ENCODE results near the gene GPR137. TPM values are rescaled to one million over a fixed set of nuclear protein-coding genes. Genes with fewer than 3 reads are reported as not detected.

The GPR137 gene
- total RNA-seq, 1 experiment from 2014 or later, result 26.8 TPM

DNA sequence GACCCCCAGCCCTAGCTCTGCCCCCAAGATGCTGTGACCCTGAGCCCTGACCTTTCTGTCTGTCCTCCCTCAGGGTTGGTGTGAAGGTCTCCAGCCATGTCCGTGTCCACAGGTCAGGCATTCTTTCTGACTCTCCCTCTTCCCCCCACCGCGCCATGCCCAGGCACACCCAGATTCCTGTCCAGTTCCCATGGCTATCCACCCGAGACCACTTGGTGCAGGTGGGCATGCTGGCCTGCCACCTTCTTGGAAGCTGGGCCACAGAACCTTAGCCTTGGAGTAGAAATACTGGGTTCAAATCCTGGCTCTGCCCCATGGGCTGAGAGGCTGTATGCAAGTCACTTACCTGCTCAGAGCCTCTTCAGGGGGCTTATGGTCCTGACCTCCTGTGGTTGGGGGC lies 36.6 kb upstream of the GPR137 start:
- no peak for DNase-seq (ENCODE audit: low read depth)

DNA sequence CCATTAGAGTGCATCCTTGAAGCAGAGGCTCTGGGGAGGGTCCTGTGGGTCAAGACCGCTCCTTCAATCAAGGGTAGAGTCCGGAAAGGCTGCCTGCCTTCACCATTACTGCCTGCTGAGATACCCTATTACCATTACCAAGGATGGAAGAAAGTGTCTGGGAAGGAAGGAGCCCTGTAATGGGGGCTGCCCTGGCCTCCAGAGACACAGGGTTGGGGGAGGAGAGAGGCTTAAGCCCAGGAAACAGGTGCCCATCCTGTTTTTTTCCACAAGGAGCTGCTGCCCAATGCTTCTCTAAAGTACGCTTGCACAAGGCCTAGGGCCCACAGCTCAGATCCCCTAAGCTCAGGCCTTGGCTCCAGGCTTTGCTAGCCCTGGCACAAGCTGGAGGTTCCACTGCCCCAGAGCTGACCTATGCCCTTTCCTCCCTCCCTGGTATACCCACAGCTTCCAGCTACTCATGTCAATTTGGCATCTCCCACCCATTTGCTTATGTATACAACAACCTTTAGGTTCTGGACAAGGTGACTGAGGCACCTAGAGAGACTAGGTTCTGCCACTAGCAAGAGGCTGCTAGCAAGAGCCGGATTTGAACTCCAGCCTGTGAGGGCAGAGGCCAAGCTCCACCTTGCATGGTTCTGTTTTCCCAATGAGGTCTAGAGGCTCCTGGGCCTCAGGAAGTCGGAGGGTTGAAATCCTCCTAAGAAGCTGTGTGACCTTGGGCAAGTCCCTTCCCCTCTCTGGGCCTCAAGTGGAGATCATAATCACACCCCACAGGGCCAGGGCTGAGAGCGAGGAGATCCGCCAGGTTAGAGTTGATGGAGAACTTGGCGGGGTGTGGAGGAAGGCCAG lies 35.9 kb upstream of the GPR137 start:
- DNase-seq (ENCODE audit: low read depth), result no peak

DNA sequence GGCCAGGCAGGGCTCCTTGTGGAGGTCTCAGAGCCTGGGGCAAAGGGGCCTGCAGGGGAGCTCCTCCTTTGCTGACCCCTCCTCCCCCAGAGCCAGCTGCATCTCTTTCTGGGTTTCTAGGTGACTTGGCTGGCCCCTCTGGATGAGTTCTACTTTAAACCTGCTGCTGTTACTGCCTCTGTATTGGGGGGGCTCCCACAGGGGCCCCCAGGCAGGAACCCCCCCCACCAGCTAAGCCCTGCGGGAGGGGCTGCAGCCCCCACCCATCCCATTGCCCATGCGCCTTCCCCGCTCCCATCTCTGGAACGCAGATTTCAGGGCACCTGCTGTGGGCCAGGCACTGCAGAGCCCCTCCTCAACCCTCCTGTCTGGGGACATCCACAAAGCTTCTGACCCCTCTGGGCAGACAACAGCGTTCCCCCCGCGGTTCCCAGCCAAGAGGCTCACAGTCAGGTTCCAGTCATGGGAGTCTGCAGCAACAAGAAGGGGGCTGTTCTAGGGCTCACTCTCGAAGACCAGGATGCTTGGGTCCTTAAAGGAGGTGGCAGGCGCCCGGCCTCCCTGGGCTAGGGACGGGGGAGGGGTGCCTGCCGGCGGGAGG lies 35.1 kb upstream of the GPR137 start:
- no peak for DNase-seq (ENCODE audit: low read depth)

DNA sequence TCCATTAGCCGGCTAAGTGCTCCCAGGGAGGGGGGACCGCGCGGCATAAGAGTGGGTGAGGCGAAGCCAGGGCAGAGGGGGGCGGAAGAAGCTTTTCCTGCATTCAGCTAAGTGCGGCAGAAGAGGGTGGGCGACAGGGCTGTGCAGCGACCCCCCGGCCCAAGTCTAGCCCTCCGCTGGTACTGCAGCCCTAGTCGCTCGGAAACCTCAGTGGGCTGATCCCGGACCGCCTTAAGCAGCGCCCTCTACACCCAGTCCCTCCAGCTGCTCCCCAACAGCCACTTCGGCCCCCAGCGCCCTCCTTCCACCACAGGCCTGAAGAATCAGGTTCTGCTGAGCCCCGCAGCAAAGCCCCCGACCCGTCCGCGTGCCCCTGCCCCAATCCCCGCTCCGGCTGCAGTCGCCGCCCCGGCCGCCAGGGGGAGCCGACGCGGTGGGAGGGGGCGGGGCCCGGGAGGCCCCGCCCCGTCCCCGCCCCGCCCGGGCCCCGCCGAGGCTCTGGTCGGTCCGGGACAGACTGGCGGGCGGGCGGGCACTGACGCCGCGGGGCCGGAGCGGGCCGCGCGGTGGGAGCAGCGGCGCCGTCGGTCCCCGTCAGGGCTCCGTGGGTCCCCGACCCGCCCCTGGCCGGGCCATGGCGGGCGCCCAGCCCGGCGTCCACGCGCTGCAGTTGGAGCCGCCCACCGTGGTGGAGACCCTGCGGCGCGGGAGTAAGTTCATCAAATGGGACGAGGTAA lies 34.5 kb upstream of the GPR137 start, which contains the start of gene PLCB3:
Gene PLCB3, plus strand, starts transcription at position 515 of the 737 bp plus-strand sequence. Its CDS starts 120 bp downstream, at position 635.
- peak; percentile 50 for DNase-seq (ENCODE audit: low read depth)

DNA sequence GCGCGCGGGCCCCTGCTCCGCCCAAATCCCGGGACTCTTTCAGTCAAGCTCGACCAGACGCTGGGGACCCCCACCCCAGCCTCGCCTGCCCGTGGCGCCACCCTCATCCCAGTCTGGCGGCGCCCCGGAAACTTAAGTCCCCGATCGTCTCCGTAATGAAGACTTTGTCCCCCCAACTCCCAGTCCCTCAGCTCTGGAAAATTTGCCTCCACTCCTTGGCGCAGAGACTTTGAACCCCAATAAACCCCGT lies 34.0 kb upstream of the GPR137 start:
- no peak for DNase-seq (ENCODE audit: low read depth)

DNA sequence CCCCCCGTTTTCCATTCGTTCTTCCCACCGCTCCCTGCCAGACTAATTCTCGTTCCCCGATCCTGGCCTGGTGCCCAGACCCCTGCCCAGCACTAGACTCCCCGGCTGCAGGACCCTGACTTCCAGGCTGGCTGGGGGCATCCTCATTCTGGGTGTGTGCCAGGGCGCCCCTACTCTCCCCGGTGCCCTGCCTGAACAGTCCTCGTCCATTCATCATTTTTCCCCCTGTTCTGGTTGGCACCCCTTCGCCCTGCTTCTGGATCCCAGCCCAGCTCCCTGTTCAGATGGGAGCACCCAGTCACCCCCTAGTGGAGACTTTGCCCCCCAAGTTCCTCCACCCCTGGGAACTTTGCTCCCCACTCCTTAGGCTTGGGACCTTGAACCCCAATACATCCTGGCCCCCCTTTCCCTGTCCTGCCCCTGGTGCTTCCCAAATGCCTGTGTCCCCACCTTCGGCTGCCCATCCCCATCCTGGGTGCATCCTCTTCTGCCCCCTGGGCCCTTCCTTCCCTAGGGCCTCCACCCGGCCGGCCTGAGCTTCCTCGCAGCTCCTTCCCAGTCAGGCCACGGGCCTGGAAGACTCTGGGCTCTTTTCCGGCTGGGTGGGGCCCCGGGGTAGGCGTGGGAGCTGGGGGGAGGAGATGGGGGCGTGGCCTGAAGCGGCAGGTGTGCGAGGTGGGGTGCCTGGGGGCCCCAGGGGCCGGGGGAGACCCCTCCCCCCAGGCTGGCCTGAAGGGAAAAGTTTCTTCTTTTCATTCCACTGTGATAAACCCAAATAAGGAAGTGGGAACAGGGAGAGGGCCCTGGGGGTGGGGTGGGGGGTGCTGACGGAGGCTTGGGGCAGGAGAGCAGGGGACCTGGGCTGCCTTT lies 33.4 kb upstream of the GPR137 start:
- peak; percentile 50 for DNase-seq (ENCODE audit: low read depth)

DNA sequence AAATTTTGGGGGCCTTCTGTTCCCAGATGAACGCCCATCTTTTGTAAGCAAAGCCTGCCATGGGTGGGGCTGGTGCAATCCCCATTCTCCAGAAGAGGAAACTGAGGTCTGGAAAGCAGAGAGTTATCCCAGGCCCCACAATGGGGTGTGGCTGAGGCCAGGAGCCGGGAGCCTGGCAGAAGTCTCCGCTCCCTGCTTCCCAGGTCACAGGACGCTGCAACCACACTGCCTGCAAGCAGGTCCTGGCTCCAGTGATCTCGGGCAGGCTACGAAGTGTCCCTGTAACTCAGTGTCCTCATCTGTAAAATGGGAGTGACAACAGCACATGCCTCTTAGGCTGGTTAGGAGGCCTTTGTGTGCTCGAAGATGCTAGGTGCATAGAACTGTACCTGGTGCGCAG lies 32.6 kb upstream of the GPR137 start:
- DNase-seq (ENCODE audit: low read depth), result no peak

DNA sequence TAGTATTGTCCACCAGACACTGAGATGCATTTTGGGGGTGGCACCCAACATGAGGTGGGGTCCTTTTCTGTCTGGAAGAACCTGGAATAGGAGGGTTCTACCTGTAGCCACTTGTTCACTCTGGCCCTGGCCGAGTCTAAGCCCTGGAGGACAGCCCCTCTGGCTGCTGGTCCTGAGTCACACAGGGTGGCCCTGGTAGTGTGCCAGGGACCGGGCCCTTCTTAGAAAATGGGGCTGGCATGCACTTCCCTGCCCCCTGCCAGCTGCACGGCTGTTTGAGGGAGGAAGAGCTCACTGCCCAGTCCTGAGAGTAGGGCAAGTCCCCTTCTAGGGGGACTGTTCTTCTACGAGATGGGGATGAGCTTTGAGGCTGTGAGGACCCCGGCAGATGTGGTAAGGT lies 32.2 kb upstream of the GPR137 start:
- no peak for DNase-seq (ENCODE audit: low read depth)

DNA sequence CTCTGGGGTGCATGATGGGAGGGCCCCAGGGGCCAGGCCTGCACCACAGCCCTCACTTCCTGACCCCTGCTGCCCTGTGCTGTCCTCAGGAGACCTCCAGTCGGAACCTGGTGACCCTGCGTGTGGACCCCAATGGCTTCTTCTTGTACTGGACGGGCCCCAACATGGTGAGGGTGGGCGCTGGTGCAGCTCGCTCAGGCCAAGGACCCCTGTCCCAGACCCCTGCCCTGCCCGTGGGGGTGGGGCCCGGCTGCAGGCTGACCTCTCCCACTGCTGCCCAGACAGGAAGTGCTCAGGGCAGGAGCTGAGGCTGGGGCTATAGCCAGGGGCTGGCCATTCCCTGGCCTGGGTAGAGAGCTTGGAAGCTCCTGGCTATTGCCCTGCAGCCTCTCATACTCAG lies 31.3 kb upstream of the GPR137 start:
- no peak for DNase-seq (ENCODE audit: low read depth)

DNA sequence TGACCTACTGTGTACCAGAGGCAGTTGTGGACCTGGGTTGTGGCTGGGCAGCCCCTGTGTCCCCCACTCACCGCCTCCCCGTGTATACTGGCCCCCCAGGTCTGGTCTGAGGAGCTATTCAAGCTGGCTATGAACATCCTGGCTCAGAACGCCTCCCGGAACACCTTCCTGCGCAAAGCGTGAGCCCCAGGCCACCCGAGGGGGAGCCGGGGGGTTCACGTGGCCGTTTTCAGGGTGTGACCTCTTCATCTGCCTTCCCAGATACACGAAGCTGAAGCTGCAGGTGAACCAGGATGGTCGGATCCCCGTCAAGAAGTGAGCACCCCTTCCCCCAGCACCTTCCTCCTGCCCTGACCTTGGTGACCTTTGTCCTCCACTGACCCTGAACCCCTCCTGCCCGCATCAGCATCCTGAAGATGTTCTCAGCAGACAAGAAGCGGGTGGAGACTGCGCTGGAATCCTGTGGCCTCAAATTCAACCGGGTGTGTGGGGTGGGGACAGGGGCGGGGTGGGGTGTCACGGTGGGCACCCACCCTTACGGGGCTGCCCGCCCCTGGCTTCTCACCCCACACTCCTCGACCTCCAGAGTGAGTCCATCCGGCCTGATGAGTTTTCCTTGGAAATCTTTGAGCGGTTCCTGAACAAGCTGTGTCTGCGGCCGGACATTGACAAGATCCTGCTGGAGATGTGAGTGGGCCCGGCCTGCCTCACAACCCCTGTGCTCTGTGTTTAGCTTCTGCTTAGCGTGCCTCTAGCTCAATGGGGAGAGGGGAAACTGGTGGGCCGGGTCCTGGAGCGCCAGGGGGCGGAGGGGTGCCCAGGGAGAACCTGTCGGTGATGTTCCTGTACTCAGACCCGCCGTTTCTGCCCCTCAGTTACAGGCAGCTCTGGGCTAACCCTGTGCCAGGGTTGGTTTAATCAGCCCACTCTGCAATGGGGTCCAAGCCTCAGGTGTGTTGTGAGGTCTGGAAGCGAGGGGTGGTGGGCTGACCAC lies 30.2 kb upstream of the GPR137 start:
- DNase-seq (ENCODE audit: low read depth), result no peak

DNA sequence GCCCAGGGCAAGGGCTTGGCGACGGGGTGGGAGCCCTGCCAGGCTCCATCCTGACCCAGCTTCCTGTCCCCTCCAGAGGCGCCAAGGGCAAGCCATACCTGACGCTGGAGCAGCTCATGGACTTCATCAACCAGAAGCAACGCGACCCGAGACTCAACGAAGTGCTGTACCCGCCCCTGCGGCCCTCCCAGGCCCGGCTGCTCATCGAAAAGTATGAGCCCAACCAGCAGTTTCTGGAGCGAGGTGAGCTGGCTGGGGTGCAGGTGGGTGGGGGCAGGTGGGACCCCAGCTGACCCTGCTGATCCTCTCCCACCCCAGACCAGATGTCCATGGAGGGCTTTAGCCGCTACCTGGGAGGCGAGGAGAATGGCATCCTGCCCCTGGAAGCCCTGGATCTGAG lies 29.3 kb upstream of the GPR137 start:
- DNase-seq (ENCODE audit: low read depth), result no peak

DNA sequence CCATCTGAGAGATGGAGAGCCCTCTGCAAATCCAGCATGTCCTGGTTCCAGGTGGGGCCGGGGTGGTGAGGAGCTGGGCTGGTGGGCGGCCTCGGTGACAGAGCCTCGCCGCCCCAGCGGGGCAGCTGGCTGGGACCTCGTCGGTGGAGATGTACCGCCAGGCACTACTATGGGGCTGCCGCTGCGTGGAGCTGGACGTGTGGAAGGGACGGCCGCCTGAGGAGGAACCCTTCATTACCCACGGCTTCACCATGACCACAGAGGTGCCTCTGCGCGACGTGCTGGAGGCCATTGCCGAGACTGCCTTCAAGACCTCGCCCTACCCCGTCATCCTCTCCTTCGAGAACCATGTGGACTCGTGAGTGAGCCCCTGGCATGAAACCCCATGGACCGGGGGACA lies 27.3 kb upstream of the GPR137 start:
- DNase-seq (ENCODE audit: low read depth), result no peak

DNA sequence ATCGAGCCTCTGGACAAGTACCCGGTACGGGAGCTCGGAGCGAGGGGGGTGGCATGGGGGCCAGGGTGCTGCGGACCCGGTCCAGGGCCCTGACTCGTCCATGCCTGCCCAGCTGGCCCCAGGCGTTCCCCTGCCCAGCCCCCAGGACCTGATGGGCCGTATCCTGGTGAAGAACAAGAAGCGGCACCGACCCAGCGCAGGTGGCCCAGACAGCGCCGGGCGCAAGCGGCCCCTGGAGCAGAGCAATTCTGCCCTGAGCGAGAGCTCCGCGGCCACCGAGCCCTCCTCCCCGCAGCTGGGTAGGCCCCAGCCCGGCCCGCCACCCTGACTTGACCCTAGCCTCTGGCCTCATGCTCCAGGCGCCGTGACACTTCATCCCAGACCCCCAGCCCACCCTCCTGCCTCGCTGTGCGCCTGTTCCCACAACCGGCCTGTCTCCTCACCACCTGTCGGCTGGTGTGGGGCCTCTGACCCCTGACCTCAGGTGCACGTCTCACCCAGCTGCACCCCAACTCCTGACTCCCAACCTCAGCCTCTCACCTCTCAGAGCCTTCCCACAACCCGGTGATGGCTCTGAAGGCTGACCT lies 26.6 kb upstream of the GPR137 start:
- no peak for DNase-seq (ENCODE audit: low read depth)

DNA sequence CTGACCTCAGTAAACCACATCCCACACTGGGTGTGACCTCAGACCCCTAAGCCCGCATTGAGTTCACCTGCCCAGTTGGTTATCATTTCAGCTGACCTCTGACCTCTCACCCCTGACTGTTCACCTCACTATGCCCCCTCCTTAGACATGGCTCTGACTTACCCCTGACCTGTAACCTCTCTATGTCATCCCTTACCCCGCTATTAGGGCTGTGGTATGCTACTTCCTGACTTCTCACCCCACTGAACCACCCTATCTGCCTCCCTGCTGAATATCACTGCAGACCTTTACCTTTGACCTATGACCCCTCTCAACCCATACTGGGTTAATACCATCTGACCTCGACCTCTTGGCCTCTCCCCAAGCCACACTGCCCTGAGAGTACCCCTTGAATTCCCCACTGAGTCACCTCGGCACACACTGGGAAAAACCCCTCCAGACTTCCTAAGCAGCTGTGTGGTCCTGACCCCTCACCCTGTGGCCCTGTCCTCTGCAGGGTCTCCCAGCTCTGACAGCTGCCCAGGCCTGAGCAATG lies 26.0 kb upstream of the GPR137 start:
- no peak for DNase-seq (ENCODE audit: low read depth)

DNA sequence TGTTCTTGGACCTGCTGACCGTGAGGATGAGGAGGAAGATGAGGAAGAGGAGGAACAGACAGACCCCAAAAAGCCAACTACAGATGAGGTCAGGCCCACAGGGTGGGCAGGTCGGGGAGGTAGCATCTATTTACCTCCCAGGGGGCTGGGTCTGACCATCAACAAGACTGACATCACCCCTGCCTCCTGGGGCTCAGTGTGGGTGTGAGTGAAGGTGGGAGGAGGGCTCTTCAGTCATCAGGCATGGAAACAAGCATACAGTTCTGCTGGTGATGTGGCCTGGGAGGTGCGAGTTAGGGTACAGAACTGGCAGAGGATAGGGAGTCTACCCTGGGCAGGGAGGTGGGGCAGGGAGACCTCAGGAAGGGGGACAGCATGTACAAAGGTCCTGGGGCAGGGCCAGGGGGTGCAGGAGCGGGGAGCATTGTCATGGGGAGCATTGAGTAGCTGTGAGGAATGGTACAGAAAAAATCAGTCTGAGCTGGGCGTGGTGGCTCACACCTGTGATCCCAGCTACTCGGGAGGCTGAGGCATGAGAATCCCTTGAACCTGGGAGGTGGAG lies 25.4 kb upstream of the GPR137 start:
- no peak for DNase-seq (ENCODE audit: low read depth)

DNA sequence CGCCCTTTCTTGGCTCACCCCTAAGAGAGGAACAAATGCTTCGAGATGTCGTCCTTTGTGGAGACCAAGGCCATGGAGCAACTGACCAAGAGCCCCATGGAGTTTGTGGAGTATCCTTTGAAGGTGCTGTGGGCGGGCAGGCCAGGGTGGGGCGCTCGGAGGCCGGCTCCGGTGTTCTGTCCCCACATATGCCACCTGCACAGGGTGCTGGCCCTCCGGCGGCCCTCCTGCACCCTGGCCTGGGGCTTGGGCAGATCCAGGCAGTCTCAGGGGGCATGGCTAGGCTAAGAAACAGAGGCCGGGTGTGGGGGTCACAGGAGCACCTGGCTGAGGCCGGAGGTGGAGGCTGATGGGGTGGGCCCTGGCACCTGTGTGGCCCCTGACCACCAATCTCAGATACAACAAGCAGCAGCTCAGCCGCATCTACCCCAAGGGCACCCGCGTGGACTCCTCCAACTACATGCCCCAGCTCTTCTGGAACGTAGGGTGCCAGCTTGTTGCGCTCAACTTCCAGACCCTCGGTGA lies 24.0 kb upstream of the GPR137 start:
- no peak for DNase-seq (ENCODE audit: low read depth)

DNA sequence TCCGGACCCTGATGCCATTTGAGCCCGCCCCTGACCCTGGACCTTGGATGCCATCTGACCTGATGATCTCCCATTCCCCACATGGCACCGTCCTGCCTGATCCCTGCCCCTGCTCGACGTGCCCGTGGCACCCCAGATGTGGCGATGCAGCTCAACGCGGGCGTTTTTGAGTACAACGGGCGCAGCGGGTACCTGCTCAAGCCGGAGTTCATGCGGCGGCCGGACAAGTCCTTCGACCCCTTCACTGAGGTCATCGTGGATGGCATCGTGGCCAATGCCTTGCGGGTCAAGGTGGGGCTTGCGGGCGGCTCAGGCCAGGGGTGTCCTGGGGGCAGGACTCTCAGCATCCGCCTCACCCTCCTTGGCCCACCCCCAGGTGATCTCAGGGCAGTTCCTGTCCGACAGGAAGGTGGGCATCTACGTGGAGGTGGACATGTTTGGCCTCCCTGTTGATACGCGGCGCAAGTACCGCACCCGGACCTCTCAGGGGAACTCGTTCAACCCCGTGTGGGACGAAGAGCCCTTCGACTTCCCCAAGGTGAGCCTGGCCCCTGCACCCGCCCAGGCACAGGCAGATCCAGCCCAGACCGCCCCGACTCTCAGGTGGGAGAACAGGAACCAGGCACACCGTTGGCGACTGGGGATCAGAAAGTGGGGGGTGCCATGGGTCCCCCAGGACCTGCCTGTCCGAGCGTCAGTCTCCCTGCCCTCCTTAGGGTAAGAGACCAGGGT lies 23.2 kb upstream of the GPR137 start:
- DNase-seq (ENCODE audit: low read depth), result no peak

DNA sequence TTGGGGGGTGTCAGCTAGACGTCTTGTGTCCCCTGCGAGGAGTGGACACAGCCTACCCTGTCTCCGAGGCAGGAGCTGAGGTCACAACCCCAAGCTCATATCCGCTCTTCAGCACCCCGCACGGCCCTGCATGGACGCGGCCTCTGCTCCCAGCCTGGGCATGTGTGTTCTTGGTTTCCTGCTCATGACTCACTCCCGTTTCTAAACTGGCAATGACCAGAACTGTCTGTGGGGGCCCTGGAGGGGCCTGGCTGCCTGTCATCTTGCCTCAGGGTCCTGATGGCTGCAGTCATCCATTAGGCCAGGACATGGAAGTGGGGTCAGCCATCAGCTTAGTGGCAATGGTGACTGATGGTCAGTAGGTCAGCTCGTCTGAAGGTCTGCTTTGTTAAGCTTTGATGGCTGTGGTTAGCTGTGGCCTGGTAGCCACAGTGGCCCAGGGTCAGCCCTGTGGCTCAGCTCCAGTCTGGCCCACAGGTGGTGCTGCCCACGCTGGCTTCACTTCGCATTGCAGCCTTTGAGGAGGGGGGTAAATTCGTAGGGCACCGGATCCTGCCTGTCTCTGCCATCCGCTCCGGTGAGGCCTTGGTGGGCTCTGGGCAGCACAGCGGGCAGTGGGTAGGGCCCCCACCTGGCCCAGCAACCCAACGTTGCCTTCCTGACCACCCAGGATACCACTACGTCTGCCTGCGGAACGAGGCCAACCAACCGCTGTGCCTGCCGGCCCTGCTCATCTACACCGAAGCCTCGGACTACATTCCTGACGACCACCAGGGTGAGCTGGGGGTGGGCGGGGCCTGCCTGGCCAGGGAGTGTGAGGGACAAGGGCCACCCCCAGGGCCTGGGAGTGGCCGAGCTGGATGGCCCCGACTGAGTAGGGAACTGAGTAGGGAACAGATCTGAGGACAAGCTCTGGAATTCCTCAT lies 22.4 kb upstream of the GPR137 start:
- DNase-seq (ENCODE audit: low read depth), result peak; percentile 99

Data from RPMI7951 (cell line).